Erythroblast (primary cell): ENCODE measurements around the gene CCNB3.

Source experiments
- GATA1 ChIP-seq: IDR thresholded peaks from 2 replicates; pipeline ENCODE4 v1.6.1; 2011; ENCODE audit warnings: low read depth, mild to moderate bottlenecking, control low read depth, low read length, moderate library complexity
- POLR2A ChIP-seq: IDR thresholded peaks from 2 replicates; pipeline ENCODE4 v1.6.1; 2011; ENCODE audit warnings: mild to moderate bottlenecking, low read length

- TF ChIP-seq POLR2A (no peak), GATA1 (no peak)
These were observed 46.0 kb upstream of the CCNB3 start for GRCh38 chrX:50158593-50158992.
